ENCODE data around the gene CCDC142.
A peak's percentile ranks its signal among the peaks of the same experiment; 100 is the strongest.

Gene CCDC142, protein sequence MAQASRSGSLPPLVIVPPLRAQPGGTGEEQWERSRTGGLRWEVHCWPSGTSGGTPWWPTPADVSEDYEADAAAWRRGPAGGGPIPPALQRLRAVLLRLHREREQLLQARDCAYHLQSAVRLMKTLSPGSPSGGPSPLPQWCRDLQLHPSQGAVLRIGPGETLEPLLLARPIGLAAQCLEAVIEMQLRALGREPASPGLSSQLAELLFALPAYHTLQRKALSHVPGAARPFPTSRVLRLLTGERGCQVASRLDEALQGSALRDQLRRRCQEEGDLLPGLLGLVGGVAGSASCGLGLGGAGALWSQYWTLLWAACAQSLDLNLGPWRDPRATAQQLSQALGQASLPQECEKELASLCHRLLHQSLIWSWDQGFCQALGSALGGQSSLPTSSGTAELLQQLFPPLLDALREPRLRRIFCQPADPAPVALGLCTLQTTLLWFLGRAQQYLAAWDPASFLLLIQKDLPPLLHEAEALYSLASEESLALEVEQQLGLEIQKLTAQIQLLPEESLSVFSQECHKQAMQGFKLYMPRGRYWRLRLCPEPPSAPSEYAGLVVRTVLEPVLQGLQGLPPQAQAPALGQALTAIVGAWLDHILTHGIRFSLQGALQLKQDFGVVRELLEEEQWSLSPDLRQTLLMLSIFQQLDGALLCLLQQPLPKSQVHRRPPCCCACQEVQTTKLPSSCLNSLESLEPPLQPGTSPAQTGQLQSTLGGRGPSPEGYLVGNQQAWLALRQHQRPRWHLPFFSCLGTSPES

DNA sequence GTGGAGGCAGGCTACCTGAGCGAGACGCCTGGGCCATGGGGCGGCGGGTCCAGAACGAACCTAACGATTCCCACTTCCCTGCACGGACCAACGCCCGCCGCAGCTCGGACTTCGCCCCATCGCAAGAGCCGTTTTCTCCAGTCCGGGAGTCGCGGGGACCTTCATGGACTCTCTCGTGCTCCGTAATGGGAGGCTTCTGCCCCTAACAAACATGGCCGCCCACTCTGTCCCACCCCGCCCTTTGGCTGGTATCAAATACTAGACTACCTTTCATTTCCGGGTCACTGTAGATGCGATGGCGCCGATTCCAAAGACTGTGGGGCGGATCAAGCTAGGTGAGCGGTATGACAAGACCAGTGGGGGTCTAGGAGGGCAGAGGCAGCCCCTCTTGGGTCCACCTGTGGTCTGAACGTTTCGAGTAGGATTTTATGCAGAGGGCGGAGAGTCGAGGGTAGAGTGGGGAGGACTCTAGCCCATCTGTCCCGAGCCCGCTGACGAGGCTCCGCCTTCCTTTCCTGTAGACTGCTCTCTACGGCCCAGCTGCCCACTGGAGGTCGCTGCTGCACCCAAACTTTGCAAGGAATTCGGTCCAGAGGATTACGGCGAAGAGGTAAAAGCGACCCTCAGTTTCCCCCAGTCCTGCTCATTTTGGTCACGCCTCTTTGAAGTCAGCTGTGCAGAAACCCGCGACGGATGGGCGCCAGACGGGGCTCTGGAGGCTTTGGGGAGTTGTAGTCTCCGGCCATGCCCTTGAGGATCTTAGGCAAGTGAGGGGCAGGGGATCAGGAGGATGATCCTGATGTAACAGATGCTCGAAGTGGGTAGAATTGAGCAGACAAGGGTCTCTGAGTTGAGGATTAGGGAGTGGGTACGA lies at the start of gene CCDC142, which contains the start of gene TTC31:
TSS of gene CCDC142 (minus strand) at position 198 of the 874 bp plus-strand sequence. CDS start at position 37, 161 bp downstream.
TSS of gene TTC31 (plus strand) at position 281 of the 874 bp plus-strand sequence. CDS start at position 296, 15 bp downstream.
- DNase-seq, result peak; percentile 90 to 91

DNA sequence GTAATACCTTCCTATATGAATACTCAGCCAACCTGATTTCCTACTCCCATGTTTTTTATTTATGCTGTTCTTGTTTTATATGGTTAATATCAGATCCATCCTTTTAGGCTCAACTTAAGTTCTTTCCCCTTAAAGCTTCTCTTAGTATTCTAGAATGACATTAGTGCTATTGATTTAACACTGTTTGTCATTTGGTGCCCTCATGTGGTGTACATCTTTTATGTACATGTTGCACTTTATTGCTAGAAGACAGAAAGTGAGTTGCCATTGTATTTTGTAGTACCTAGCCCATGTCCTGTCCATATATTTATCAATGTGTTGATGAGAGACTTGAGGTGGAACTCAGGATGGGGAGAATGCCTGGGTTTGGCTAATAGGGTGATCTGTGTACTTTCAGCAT lies 49.4 kb upstream of the CCDC142 start:
- peak in 1 of 2 experiments; percentile 26 for DNase-seq

DNA sequence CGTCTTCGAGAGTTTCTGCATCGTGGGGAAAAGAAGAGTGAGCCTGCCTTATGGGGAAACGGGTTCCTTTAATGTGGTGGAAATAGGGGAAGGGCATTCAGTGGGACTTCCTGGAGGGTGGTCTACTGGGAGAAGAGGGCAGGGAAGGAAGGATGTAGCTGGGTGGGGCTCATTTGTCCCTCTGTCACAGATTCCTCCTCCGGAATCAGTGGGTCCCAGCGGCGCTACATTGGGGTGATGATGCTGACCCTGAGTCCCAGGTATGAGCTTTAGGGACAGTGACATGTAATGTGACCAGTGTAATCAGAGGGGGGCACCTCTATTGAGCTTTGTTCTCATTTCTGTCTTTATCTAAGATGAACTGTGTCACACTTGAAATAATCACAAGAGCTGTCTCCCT lies 48.9 kb upstream of the CCDC142 start:
- DNase-seq, result no peak

DNA sequence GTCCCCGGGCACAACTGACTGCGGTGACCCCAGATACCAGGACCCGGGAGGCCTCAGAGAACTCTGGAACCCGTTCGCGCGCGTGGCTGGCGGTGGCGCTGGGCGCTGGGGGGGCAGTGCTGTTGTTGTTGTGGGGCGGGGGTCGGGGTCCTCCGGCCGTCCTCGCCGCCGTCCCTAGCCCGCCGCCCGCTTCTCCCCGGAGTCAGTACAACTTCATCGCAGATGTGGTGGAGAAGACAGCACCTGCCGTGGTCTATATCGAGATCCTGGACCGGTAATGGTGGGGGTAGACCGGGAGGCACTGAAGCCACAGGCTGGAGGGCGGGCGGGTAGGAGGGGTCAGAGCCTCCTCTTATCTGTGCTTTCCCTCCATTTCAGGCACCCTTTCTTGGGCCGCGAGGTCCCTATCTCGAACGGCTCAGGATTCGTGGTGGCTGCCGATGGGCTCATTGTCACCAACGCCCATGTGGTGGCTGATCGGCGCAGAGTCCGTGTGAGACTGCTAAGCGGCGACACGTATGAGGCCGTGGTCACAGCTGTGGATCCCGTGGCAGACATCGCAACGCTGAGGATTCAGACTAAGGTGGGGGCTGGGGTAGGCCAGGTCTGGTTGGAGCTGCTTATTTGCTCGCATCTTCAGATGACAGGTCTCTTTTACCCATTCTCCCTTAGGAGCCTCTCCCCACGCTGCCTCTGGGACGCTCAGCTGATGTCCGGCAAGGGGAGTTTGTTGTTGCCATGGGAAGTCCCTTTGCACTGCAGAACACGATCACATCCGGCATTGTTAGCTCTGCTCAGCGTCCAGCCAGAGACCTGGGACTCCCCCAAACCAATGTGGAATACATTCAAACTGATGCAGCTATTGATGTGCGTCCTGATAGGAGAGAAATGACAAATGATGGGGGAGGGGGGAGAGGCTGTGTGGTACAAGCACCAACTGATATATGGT lies 47.7 kb upstream of the CCDC142 start:
- DNase-seq, result peak in 1 of 2 experiments; percentile 29

DNA sequence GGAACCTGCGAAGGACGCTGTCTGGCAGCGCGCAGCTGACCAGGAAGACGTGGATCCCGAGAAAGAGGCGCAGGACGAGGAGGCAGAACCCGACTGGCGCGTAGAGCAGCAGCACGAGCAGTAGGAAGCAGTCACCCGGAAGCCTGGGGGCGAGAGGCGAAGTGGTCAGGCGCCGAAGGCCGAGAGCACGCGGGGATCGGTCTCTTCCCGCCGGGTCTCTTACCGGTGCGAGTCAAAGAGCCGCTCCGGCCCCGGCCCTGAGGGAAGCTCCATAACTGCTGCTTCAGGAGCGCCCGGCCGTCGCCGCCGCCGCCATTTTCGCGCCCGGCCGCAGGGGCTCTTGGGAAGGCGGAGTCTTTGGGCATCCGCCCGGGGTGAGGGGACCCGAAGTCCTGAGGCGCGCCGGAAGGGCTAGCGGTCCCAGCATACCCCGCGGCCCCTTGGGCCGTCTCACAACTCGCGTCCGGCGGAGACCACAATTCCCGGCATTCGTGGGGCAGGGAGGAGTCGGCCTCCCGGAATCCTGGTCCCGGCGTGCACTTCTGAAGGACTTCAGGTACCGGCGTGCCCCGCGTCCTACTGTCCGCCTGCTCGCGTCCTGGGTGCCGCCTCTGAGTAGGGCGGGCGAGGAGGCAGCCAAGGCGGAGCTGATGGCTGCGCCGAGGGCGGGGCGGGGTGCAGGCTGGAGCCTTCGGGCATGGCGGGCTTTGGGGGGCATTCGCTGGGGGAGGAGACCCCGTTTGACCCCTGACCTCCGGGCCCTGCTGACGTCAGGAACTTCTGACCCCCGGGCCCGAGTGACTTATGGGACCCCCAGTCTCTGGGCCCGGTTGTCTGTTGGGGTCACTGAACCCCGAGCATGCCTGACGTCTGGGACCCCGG lies 46.8 kb upstream of the CCDC142 start, which contains the start of the genes AUP1 and HTRA2:
TSS of gene AUP1 (minus strand) at position 350 of the 882 bp plus-strand sequence. CDS start at position 273, 77 bp downstream.
TSS of gene HTRA2 (plus strand) at position 577 of the 882 bp plus-strand sequence. CDS start at position 651, 74 bp downstream.
- DNase-seq, result peak; percentile 95 to 99

DNA sequence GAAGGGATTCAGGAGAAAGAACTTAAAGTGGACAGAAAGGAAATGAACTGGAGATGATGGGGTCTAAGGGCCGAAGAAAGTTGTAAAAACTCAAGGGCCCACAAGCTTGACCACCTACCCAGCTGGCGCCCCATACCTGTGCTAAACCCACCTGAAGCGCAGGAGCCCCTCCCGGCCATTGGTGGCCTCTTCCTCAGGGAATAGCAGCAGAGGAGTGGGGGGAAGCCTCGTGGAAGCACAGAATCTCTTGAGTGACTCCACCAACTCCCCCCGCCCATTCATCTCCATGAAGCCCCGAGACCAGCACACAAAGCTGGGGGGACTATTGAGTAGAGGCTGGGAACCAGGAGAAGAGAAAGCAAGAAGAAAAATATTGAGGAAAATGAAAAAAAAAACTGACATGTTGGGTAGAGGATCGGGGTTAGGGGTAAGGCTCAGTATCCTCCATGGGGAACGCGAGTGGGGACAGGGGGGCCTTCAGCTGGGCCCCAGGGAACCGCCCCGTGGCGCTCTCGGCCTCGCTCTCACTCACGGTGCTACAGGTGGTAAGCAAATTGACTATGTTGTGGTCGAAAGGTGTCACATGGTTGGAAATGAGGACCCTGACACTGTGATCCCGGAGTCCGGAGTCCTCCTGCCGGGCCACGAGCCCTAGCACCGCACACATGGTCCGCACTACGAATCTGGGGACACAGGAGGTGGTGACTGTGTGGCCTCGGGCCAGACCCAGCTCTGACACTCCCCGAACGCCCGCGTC lies 46.0 kb upstream of the CCDC142 start:
- no peak for DNase-seq

DNA sequence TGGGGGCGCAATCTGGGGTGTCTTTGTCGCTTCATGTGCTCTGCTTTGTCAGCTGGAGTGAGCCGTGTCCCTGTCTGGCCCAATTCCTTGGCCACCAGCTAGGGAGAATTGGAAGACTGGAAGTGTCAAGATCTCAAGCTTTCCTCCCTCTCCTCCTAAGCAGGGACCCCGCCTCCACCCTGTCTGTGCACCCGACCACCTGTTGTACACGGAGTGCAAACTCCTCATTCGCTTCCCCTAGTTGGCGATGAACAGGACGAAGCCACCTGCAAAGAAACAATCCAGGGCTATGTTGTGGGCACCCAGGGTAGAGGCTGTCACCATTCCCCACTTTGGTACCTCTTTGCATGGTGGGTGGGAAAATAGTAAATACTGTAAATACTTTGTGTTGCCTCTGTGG lies 44.9 kb upstream of the CCDC142 start:
- no peak for DNase-seq

DNA sequence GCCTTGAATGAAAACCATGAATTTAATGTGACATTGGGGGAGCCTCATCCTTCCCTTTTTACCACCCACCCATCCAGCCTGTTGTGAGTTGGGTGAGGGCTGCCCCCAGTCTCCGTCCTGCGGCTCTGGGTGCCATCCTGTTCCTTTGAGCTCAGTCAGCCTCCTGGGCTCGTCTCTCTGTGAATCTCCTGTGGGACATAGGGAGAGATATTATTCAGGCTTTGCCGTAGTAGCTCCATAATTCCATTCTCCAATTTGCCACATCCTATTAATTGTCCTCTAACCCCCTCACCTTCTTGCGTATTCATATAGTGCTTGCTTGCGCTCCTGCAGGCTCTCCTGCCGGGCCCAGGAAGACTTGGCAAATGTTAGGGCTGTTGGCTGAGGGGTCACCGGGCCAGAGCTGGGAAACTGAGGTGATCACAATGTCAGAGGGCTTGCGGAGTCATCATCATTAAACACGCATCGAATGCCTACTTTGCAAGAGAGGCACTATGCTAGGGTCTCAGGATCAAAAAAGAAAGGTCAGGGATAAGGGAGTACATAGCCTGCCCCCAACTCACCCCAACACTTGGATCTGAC lies 43.9 kb upstream of the CCDC142 start:
- no peak for DNase-seq

DNA sequence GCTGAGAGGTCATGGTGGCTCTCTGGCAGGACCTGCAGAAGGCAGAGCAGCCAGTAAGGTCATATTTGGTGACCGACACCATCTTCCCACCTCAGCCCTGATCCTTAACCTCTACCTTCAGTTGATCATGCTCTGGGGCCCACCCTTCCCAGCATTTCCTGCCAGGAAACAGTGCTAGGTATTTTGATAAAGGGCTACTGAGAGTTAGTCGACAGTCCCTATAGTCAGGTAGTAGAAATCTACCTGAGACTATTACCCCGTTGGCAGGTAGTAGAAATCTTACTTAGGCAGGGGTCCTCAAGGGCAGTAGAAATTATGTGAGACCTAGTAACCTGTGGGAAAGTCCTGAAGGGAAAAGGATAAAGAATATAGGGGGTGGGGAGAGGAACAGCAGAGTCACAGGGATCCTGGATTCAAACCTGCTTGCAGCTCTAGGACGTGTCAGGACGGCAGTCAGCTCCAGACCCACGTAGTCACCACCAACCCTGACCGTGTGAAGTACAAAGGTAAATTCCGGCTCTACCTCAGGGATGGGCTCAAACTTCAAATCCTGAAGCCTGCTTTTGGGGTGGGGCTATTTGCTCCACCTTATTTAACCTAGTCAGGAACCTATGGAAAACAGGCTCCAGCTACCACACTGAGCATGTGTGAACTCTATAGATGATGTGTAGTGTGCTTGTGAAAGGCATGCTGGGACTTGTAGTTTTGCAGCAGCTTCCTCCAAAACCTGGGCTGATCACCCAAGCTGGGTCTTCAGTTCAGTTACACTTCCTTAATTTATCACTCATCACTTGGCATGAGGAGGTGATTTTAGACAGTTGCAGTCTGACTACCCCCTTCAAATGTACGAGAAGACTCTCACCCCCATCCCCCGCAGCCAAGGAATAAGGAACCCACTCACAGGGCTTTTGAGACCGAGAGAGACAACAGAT lies 43.2 kb upstream of the CCDC142 start, which contains the start of gene DQX1:
TSS of gene DQX1 (minus strand) at position 515 of the 932 bp plus-strand sequence. CDS start at position 13, 502 bp downstream.
- peak in 1 of 2 experiments; percentile 16 for DNase-seq

DNA sequence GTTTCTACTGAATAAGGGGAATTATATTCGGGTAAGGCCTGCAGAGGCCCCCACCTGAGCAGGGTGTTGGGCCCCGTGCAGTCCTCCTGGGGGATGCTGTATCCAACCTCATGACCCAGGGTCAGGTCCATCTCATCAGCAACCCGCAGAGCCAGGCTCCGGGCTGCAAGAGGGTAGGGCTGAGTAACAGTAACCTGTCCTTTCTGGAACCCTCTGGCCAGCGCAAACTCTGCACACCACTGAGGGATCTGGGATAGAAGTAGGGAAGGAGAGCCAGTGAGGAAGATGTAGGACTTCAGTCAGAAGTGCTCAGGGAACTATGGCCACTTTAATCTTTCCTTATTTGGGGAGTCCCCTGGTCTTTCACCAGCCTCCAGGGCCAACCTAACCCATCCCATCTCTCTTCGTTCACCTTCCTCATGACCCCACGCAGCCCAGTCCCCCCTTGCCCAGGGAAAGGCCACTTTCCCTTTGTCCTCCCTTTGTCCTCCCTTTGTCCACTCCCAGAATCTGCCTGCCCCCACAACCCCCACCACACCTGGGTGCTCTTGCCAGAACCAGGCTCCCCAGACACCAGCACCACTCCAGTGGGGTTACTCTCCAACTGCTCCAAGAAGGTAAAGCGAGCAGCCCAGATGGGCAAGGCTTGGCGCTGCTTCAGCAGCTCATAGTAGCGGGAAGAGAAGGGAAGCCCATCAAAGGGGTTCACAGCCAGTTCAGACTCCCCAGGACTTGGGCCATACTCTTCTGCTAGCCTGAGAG lies 42.3 kb upstream of the CCDC142 start:
- no peak for DNase-seq

DNA sequence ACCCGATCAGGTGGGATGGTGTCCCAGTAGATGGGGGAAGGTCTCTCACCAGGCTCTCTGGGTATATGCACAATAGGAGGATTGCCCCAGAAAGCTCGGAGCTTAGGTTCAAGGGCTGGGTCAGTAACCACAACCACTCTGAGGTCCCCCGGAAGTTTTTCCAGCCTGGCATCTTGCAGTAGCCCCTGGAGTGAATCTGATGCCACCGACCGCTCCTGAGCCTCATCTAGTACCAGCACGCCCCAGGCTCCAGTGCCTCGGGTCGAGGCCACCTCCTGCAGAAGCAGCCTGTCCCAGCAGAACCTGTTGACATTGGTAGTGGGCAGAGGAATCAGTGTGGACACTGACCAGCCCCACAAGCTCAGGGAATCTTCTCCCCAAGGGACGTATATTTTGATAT lies 41.2 kb upstream of the CCDC142 start:
- no peak for DNase-seq

DNA sequence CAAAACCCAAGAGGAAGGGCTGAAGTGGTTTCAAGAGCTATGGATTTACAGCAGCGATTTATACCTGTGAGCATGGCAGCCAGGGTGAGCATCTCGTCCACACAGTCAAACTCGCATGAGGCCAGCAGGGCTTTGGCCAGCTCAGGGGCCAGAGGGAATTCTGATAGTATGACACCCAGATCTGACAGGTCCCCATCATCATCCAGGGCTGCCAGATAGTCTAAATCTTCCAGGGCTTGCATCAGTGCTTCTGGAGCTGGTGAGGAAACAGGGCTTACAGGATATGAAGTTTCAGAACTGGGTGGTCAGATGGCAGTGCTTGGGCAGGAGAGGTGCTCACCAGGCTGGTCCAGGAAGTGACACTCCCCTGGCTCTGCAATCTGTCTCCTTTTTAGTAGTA lies 39.7 kb upstream of the CCDC142 start:
- no peak for DNase-seq

DNA sequence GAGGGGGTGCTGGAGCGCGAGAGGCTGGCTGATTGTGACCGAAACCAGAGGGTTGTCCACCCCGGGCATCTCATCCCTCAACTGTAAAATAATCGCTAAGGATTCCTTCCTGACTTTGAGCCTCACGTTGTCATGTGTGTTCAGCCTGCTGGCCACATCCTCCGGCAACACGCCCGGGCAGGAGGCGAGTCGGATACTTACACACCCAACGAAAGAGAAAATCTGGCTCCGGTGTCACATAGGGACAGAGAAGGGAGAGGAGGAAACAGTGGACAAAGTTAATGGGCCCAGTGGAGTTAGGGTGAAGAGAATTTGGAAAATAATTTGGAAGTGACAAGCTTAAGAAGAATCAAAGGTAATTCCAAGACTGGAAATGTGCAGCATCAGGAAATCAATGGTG lies 33.9 kb upstream of the CCDC142 start:
- DNase-seq, result no peak

DNA sequence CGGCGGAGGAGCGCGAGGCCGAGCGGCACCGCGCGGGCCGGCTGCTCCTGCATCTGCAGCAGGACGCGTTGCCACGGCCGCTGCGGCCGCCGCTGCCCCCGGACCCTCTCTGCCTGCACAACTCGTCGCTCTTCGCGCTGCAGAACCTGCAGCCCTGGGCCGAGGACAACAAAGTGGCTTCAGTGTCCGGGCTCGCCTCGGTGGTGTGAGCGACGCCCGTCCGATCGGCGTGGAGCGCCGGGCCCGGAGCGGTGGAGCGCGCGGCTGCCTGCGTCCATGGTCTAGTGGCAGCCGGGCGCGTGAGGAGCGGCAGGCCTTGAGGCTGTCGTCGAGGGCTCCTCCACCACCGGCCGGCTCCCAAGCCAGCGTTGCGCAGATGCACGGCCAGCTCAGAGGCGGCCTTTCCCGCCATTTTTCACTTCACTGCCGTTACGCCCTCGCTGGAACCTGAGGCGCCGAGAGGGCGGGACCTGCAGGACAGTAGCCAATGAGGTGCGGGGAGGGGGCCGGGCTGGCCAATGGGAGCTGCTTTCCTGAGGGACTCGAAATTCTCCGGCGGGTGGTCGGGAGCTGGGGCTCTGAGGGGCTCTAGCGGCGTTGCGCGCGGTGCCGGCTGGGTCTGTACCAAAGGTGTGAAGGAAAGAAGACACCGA lies 33.3 kb upstream of the CCDC142 start:
- DNase-seq, result no peak

DNA sequence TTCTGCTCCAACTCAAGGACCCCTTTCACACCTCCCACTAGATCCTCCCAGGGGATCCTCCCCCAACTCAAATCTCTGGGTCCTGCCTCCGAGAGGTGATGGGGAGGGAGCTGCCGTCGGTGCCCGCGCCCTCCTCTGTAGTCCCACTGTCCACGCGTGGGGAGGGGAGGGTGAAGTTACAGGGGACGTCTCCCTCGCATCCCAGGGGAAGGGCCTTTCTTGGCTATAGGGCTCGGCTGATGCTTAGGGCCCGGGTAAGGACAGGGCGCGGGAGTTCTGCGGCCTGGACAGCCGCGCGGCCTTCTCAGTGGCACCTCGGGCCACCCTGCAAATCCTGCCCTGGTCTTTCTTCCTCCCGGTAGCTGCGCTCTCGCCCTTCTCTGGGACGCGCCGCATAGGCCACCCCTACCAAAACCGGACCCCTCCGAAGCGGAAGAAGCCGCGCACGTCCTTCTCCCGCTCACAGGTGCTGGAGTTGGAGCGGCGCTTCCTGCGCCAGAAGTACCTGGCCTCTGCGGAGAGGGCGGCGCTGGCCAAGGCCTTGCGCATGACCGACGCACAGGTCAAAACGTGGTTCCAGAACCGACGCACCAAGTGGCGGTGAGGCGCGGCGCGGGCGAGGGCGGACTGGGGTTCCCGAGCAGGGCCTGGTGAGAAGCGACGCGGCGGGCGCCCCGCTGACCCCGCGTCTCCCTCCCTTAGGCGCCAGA lies 32.6 kb upstream of the CCDC142 start:
- DNase-seq, result no peak

All from NCI-H446 (cell line).